Fibroblast of skin of right quadriceps (primary cell): ENCODE results near the gene GALNT9.

Experiments
- DNase-seq: peaks from one replicate; pipeline ENCODE4 v3.0.0-alpha.2; 2013

GALNT9 gene

GRCh38 chr12:132292328-132293319, 36.8 kb downstream of the GALNT9 start:
- DNase-seq, result no peak

GRCh38 chr12:132291402-132292175, 37.8 kb downstream of the GALNT9 start:
- DNase-seq, result no peak

DNA sequence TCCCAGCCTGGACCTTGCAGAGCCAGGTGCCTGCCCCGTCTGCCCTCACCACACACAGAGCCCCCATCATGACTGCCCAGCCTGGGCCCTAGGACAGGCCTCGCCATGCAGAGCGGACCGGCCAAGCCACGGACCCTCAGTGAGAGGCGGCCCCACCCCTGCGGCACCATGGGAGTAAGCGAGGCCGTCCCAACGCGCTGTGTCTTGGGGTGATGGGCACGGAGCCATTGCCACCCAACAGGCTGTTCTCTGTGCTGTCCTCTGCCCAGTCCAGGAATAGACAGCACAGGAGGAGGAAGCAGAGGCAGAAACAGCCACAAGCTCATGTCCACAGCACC, 39.2 kb downstream of the GALNT9 start:
- no peak for DNase-seq

DNA sequence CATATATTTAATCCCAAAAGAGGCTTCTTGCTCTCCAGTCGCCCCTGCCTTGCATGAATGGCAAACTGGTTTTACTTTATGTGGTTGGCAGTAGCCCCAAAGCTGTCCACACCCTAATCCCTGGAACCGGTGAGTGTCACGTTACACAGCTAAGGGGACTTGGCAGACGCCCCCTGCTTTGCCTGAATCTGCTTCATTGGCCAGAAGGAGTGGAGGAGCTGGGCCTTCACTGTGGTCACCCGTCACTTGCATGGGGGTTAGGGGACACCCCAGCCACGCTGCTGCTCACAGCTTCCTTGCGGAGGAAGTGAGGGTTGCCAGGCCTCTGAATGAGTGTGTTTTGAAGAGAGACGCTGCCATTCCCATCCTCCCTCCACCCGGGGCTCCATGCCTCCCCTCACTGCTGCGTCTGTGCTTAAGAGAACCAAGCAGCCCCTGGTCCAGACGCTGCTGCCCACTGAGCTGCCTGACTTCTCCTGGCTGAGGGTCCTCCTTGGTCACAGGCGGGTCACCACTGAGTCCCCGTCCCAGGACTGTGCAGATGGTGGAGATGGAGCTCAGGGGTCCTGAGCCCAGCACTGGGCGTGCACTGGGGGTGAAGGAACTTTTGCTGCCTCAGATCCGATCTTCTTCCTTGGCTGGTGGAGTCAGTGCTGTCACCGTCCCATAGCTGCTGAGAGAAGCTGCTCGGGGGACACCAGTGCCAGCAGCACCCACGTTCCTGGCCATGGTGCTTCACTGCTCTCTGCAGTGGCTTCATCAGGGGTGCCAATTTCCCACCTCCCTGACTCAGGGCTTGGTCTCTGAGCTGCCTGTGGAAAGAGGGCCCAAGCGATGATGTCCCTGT, 39.8 kb downstream of the GALNT9 start:
- DNase-seq, result no peak

DNA sequence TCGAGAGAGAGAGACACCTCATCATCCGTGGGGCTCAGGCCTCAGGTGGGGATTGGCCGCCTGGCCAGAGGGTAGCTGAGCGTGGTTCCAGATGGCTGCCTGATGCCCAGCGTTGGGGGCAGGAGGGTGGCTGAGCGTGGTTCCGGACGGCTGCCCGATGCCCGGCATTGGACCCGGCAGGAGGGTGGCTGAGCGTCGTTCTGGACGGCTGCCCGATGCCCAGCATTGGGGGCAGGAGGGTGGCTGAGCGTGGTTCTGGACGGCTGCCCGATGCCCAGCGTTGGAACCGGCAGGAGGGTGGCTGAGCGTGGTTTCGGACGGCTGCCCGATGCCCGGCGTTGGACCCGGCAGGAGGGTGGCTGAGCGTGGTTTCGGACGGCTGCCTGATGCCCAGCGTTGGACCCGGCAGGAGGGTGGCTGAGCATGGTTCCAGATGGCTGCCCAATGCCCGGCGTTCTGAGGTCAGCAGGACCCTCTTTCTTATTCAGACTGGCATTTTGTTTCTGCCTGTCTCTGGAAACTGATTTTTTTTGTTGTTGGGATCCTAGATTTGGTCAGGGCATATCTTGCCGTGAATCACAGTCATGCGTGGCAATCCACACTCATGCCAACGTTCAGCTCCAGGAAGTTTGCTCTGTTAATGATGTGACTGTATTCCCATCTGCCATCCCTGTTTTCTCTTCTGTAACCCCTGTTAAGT, 40.7 kb downstream of the GALNT9 start:
- no peak for DNase-seq

- DNase-seq, result no peak
Measured at GRCh38 chr12:132287391-132288238, 41.8 kb downstream of the GALNT9 start.

GRCh38 chr12:132286912-132287311, 42.5 kb downstream of the GALNT9 start:
- peak; percentile 17 for DNase-seq

GRCh38 chr12:132285991-132286681, 43.3 kb downstream of the GALNT9 start:
- peak; percentile 70 for DNase-seq

DNA sequence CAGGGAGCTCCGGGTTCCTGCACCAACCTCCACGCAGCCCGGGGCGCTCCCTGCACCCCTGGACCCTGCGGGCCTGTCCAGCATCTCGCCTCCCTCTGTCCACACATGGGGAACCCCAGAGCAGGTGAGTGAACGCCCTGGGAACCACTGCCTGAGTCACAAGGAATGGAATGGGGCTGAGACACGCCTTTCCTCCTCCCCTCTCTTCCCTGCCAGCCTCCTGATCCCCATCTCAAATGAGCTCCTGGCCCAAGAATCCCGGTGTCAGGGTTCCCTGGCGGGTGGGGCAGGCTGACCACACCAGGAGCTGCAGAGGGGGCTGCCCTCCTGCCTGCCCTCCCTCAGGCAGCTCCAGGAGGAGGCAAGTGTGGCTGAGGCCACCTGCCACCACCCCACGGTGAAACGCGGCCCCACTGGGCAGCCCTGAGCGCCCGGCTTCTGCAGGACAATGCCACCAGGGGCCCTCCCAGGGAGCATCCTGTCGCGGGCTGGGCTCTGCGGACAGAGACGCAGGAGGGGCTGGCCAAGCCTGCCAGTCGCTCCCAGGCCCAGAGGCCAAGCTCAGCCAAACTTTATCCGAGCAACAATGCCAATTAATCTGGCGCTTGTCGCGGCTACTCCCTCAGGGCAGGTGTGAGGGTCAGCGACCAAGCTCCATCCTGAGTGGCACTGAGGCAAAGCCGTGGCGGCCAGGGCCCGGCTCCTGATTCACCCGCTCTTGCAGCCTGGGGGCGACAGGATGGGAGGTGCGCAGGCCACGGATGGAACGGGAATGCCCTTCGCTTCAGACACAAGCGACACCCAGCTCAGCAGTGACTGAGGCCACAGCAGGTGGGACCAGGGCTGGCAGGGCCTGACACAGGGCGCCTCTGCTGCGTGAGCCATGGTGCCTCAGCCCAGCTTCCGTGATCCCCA, 44.3 kb downstream of the GALNT9 start:
- DNase-seq, result no peak

- DNase-seq, result peak; percentile 9
Measured at GRCh38 chr12:132284071-132284826, 45.1 kb downstream of the GALNT9 start.

- no peak for DNase-seq
Measured at GRCh38 chr12:132282950-132283771, 46.2 kb downstream of the GALNT9 start.

DNA sequence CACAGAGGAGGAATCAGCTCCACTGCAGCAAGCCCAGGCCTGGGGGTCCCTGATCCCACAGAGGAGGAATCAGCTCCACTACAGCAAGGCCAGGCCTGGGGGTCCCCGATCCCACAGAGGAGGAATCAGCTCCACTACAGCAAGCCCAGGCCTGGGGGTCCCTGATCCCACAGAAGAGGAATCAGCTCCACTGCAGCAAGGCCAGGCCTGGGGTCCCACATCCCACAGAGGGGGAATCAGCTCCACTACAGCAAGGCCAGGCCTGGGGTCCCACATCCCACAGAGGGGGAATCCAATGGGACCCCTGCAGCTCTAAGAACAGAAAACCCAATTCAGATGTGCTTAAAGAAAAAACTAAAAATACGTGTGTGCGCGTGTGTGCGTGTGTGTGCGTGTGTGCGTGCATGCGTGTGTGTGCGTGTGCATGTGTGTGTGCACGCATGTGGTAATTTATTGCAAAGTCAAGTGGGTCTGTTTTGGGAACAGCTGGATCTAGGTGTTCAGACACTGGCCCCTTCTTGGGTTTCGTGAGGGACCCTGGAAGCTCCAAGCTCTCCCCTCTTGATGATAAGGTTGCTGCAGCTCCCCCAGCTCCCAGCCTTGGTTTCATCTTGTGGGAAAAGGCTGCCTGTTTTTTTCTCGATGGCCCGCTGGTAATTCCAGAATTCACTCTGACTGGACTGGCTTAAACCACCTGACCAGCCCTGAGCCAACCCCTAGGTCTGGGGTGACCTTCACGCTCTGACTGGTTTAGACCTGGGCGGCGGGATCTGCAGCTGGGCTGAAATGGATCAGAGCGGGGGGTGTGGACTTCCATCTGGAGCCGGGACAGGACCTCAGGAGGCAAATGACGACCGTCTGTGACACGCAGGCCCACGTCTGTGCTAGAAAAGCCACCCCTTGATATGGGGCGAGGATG, 47.1 kb downstream of the GALNT9 start:
- no peak for DNase-seq

DNA sequence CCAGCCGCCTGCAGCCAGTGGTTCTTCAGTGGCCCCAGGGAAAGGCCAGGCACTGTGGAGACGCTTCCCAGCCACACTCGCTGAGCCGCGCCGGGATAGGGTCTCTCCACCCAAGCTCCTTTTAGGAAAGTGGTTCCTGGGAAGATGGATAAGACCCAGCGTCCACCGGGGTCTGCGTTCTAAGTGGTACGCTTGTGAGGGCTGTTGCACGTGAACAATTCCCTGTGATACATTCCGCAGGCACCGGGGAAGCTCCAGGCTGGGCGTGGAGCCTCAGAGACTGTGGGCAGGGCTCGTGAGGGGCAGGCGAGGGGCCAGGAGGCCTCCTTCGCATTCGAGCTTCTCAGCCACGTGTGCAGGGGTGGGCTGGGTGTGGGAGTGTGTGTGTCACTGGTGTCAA, 48.4 kb downstream of the GALNT9 start:
- no peak for DNase-seq

- no peak for DNase-seq
Measured at GRCh38 chr12:132280406-132280805, 49.0 kb downstream of the GALNT9 start.

GRCh38 chr12:132279930-132280329, 49.5 kb downstream of the GALNT9 start:
- no peak for DNase-seq

GRCh38 chr12:132279184-132279889, 50.1 kb downstream of the GALNT9 start:
- no peak for DNase-seq
